Activated CD8-positive, alpha-beta T cell treated with anti-CD3 and anti-CD28 coated beads, Interleukin-2, amount 10 ng/mL, durations not matched to agents 7 days and 5 days (primary cell): ENCODE results near the gene AAK1. TPM values are rescaled to one million over a fixed set of nuclear protein-coding genes. Genes with fewer than 3 reads are reported as not detected.

Experiments
- ATAC-seq: fragments of 150-1000 bp; cut with Tn5 transposase; one replicate; pipeline ENCODE4 v1.10.0; 2021; ENCODE audit warnings: moderate library complexity
- CTCF ChIA-PET: fragments of 350-600 bp; sonication (Branson Sonifier 250); formaldehyde crosslinking; loops from one replicate; lab custom pipeline; 2021; ENCODE audit warnings: antibody characterized with exemption; lab: Charles Lee
- POLR2A ChIA-PET: fragments of 350-600 bp; sonication (Branson Sonifier 250); formaldehyde crosslinking; loops from one replicate; lab custom pipeline; 2021; ENCODE audit warnings: antibody characterized with exemption; lab: Charles Lee
- DNase-seq: peaks from one replicate; pipeline ENCODE4 v3.0.0-alpha.2; 2020
- H3K27ac Mint-ChIP-seq: one replicate; pipeline ENCODE4 v1.8.0; 2021; ENCODE audit warnings: mild to moderate bottlenecking, mixed read lengths
- H3K27me3 Mint-ChIP-seq: one replicate; pipeline ENCODE4 v1.8.0; 2021; ENCODE audit warnings: low read depth, mixed read lengths
- H3K36me3 Mint-ChIP-seq: one replicate; pipeline ENCODE4 v1.8.0; 2021; ENCODE audit warnings: low read depth, mixed read lengths
- H3K4me1 Mint-ChIP-seq: one replicate; pipeline ENCODE4 v1.8.0; 2021; ENCODE audit warnings: low read depth, mixed read lengths
- H3K4me3 Mint-ChIP-seq: one replicate; pipeline ENCODE4 v1.8.0; 2021; ENCODE audit warnings: mild to moderate bottlenecking, mixed read lengths
- H3K9me3 Mint-ChIP-seq: one replicate; pipeline ENCODE4 v1.8.0; 2022; ENCODE audit warnings: mixed read lengths; ENCODE audit not compliant: insufficient read depth
- total RNA-seq, 2 experiments: library from RNA; stranded (reverse); gene quantifications; one replicate each; pipeline ENCODE4 v1.2.3, GENCODE V29; 2021

The AAK1 gene
- total RNA-seq, 2 experiments from 2014 or later = 105 to 107 TPM

- peaks cover 30% of the 10 kb centered on the region for H3K36me3 Mint-ChIP-seq
- no peaks in the 10 kb centered on the region for H3K9me3 Mint-ChIP-seq
- H3K4me3 Mint-ChIP-seq = no peak overlapping the region
- peaks cover 22% of the 10 kb centered on the region for H3K4me1 Mint-ChIP-seq
- DNase-seq (no peak), ATAC-seq (no peak)
- no peaks in the 10 kb centered on the region for H3K27me3 Mint-ChIP-seq
- no peak overlapping the region for H3K27ac Mint-ChIP-seq
- ChIA-PET POLR2A (no interaction called here), CTCF (no interaction called here)
These were observed 171.7 kb downstream of the AAK1 start for GRCh38 chr2:69471793-69472192.

- Mint-ChIP-seq H3K27me3 (no peaks in the 10 kb centered on the region), H3K9me3 (no peaks in the 10 kb centered on the region), H3K27ac (no peak overlapping the region), H3K4me1 (peaks cover 13% of the 10 kb centered on the region), H3K36me3 (peaks cover 32% of the 10 kb centered on the region), H3K4me3 (no peak overlapping the region)
- ATAC-seq = no peak
- POLR2A ChIA-PET = no interaction called here
- DNase-seq = no peak
- CTCF ChIA-PET = no interaction called here
These were observed 172.6 kb downstream of the AAK1 start for GRCh38 chr2:69470911-69471310.

GRCh38 chr2:69469784-69470183, 173.8 kb downstream of the AAK1 start:
- no peak for ATAC-seq
- no peak for DNase-seq
- H3K9me3 Mint-ChIP-seq = no peaks in the 10 kb centered on the region
- CTCF ChIA-PET = interaction anchor here (1.1 kb wide), 1 partner anchor 95 kb away, joined by 3 read pairs; no protein-coding TSS in a partner anchor
- peaks cover 33% of the 10 kb centered on the region for H3K36me3 Mint-ChIP-seq
- H3K27me3 Mint-ChIP-seq = no peaks in the 10 kb centered on the region
- no peak overlapping the region for H3K27ac Mint-ChIP-seq
- POLR2A ChIA-PET = no interaction called here
- H3K4me1 Mint-ChIP-seq = peaks cover 3% of the 10 kb centered on the region
- no peak overlapping the region for H3K4me3 Mint-ChIP-seq

- Mint-ChIP-seq H3K27ac (no peak overlapping the region), H3K27me3 (no peaks in the 10 kb centered on the region), H3K9me3 (no peaks in the 10 kb centered on the region), H3K4me3 (no peak overlapping the region), H3K36me3 (peaks cover 37% of the 10 kb centered on the region), H3K4me1 (peaks cover 3% of the 10 kb centered on the region)
- no peak for ATAC-seq
- DNase-seq = no peak
- ChIA-PET POLR2A (no interaction called here), CTCF (interaction anchor here (1.1 kb wide), 1 partner anchor 96 kb away, joined by 3 read pairs; no protein-coding TSS in a partner anchor)
These were observed 174.2 kb downstream of the AAK1 start for GRCh38 chr2:69469375-69469774.

- no peaks in the 10 kb centered on the region for H3K9me3 Mint-ChIP-seq
- no peak overlapping the region for H3K27ac Mint-ChIP-seq
- ATAC-seq (no peak), DNase-seq (no peak)
- peaks cover 51% of the 10 kb centered on the region for H3K36me3 Mint-ChIP-seq
- no peak overlapping the region for H3K4me3 Mint-ChIP-seq
- POLR2A ChIA-PET = interaction anchor here (0.6 kb wide), 1 partner anchor 835 kb away, joined by 3 read pairs; no protein-coding TSS in a partner anchor
- CTCF ChIA-PET = no interaction called here
- no peaks in the 10 kb centered on the region for H3K27me3 Mint-ChIP-seq
- H3K4me1 Mint-ChIP-seq = peaks cover 3% of the 10 kb centered on the region
These were observed 176.8 kb downstream of the AAK1 start for GRCh38 chr2:69466728-69467127.

GRCh38 chr2:69465513-69466456, 177.8 kb downstream of the AAK1 start:
- H3K27me3 Mint-ChIP-seq = no peaks in the 10 kb centered on the region
- ChIA-PET POLR2A (interaction anchor here (0.6 kb wide), 1 partner anchor 35 kb away, joined by 3 read pairs; no protein-coding TSS in a partner anchor), CTCF (interaction anchor here (1.3 kb wide), 1 partner anchor 29 kb away, joined by 4 read pairs; the partner anchor contains the start of gene NFU1)
- peaks cover 52% of the 10 kb centered on the region for H3K36me3 Mint-ChIP-seq
- ATAC-seq (no peak), DNase-seq (no peak)
- H3K4me1 Mint-ChIP-seq = peaks cover 3% of the 10 kb centered on the region
- no peak overlapping the region for H3K4me3 Mint-ChIP-seq
- H3K9me3 Mint-ChIP-seq = no peaks in the 10 kb centered on the region
- H3K27ac Mint-ChIP-seq = no peak overlapping the region

DNA sequence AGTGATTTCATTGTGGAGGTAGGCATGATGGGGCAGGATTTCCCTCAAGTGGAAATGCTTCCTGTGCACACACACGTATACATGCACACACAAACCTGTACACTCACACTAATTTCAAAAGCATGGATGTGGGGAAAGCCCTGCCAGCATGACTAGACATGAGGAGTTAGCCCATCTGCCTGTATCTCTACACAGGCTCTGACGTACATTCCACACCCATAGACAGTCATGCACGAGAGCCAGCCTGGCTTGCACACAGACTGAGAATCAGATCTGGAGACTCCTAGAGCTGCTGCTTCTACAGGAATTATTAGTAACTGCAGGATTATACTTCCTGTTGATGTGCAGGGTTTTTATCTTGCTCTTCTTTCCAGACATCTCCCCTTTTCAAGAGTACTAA, 179.0 kb downstream of the AAK1 start:
- Mint-ChIP-seq H3K9me3 (no peaks in the 10 kb centered on the region), H3K4me1 (peaks cover 3% of the 10 kb centered on the region), H3K27me3 (no peaks in the 10 kb centered on the region), H3K27ac (no peak overlapping the region), H3K4me3 (no peak overlapping the region), H3K36me3 (peaks cover 48% of the 10 kb centered on the region)
- ChIA-PET CTCF (no interaction called here), POLR2A (no interaction called here)
- ATAC-seq (no peak), DNase-seq (no peak)

DNA sequence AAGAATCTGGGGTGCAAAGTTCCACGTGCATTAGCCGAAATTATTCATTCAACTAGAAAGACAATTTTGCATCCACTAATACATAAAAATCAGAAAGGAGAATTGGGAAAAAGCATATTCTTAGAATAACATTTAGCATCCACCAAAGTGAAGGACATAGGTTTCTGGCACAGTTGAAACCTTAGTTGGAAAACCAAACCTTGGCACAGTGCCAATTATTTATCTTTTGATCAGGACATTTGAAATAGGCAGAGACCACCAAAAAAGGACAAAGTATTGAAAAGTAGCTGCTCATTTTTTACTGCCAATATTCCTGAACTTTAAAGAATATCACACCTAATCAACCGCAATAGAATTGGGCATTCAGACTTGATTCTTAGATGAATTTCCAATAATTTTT, 180.8 kb downstream of the AAK1 start:
- H3K27me3 Mint-ChIP-seq = no peaks in the 10 kb centered on the region
- no peaks in the 10 kb centered on the region for H3K9me3 Mint-ChIP-seq
- H3K27ac Mint-ChIP-seq = no peak overlapping the region
- CTCF ChIA-PET = interaction anchor here (1.4 kb wide), 1 partner anchor 103 kb away, joined by 5 read pairs; no protein-coding TSS in a partner anchor
- no peak for DNase-seq
- no peak for ATAC-seq
- POLR2A ChIA-PET = no interaction called here
- H3K4me1 Mint-ChIP-seq = peaks cover 3% of the 10 kb centered on the region
- H3K4me3 Mint-ChIP-seq = no peak overlapping the region
- peaks cover 41% of the 10 kb centered on the region for H3K36me3 Mint-ChIP-seq

DNA sequence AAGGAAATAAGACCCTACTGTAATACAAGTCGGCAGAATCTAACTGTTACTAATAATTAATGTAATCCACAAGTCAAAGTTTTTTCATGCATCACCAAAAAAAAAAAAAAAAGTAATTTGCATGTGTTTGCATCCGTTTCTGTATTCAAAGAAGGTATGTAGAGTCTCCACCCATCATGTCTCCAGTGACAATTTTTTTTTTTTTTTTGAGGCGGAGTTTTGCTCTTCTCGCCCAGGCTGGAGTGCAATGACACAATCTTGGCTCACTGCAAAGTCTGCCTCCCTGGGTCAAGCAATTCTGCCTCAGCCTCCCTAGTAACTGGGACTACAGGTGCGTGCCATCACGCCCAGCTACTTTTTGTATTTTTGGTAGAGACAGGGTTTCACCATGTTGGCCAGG, 182.1 kb downstream of the AAK1 start:
- Mint-ChIP-seq H3K4me3 (no peak overlapping the region), H3K27me3 (no peaks in the 10 kb centered on the region), H3K27ac (no peak overlapping the region), H3K36me3 (peaks cover 38% of the 10 kb centered on the region), H3K4me1 (no peaks in the 10 kb centered on the region), H3K9me3 (no peaks in the 10 kb centered on the region)
- CTCF ChIA-PET = no interaction called here
- POLR2A ChIA-PET = no interaction called here
- DNase-seq = no peak
- ATAC-seq = no peak

- CTCF ChIA-PET = interaction anchor here (0.6 to 2.0 kb wide), 2 partner anchors 23 to 123 kb away, joined by 3 to 7 read pairs; partner anchors contain the start of gene NFU1
These were observed 183.6 kb downstream of the AAK1 start for GRCh38 chr2:69459936-69460335.

DNA sequence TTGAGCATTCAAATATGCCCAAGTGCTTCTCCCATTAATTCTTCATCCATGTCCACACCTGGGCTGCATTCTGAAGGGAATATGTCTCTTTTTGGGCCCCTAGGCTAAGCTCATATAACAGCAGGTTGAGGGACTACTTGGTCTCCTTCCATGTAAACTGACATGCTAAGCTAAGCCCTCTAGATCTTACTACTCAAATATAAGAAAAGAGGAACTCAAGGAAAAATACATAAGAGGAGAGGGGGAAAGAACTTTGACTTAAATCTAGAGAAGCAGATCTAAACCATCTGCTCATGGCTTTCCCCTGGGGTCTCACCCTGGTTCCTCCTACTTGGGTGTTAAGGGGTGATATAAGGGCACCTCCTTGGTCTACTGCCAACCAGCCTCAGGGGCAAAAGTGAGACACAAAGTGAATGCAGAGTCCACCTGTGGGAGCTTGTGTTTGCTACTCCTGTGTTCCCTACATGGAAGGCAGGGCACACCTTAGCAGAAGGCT, 186.5 kb downstream of the AAK1 start:
- Mint-ChIP-seq H3K4me1 (peaks cover 6% of the 10 kb centered on the region), H3K4me3 (no peak overlapping the region), H3K27me3 (no peaks in the 10 kb centered on the region), H3K9me3 (no peaks in the 10 kb centered on the region), H3K36me3 (peaks cover 8% of the 10 kb centered on the region), H3K27ac (no peak overlapping the region)
- POLR2A ChIA-PET = interaction anchor here (1.3 kb wide), 1 partner anchor 20 kb away, joined by 4 read pairs; the partner anchor contains the start of gene NFU1
- CTCF ChIA-PET = interaction anchor here (1.3 kb wide), 1 partner anchor 19 kb away, joined by 4 read pairs; the partner anchor contains the start of gene NFU1
- ATAC-seq = no peak
- DNase-seq = no peak

More at GRCh38 chr2:69459936-69460335, 183.6 kb downstream of the AAK1 start:
- ATAC-seq (no peak), DNase-seq (no peak)
- peaks cover 24% of the 10 kb centered on the region for H3K36me3 Mint-ChIP-seq
- no peaks in the 10 kb centered on the region for H3K27me3 Mint-ChIP-seq
- H3K27ac Mint-ChIP-seq = no peak overlapping the region
- no peaks in the 10 kb centered on the region for H3K9me3 Mint-ChIP-seq
- POLR2A ChIA-PET = interaction anchor here (0.6 to 1.0 kb wide), 2 partner anchors 40 to 137 kb away, joined by 3 read pairs; no protein-coding TSS in a partner anchor
- H3K4me1 Mint-ChIP-seq = no peaks in the 10 kb centered on the region
- no peak overlapping the region for H3K4me3 Mint-ChIP-seq

DNA sequence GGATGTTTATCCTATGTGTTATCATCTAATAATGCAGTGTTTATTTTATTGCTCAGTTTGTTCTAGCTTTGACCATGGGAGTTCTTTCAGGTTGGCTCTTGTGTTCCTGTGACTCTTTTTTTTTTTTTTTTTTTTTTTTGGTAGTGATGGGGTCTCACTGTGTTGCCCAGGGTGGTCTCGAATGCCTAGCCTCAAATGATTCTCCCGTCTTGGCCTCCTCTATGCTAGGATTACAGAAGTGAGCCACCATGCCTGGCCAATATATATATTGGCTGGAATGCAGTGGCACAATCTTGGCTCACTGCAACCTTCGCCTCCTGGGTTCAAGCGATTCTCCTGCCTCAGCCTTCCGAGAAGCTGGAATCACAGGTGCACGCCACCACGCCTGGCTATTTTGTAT, 187.4 kb downstream of the AAK1 start:
- no peak overlapping the region for H3K4me3 Mint-ChIP-seq
- H3K9me3 Mint-ChIP-seq = no peaks in the 10 kb centered on the region
- H3K36me3 Mint-ChIP-seq = peaks cover 4% of the 10 kb centered on the region
- ChIA-PET POLR2A (no interaction called here), CTCF (no interaction called here)
- H3K27ac Mint-ChIP-seq = no peak overlapping the region
- DNase-seq = no peak
- H3K27me3 Mint-ChIP-seq = no peaks in the 10 kb centered on the region
- peaks cover 6% of the 10 kb centered on the region for H3K4me1 Mint-ChIP-seq
- ATAC-seq = no peak
